IPS DF 4.7 (cell line): ENCODE results near the gene MEG3.

Experiments
- DNase-seq: peaks from one replicate; pipeline ENCODE4 v3.0.0-alpha.2; 2013; ENCODE audit warnings: low spot score; ENCODE audit errors: extremely low read depth

MEG3 gene

DNA sequence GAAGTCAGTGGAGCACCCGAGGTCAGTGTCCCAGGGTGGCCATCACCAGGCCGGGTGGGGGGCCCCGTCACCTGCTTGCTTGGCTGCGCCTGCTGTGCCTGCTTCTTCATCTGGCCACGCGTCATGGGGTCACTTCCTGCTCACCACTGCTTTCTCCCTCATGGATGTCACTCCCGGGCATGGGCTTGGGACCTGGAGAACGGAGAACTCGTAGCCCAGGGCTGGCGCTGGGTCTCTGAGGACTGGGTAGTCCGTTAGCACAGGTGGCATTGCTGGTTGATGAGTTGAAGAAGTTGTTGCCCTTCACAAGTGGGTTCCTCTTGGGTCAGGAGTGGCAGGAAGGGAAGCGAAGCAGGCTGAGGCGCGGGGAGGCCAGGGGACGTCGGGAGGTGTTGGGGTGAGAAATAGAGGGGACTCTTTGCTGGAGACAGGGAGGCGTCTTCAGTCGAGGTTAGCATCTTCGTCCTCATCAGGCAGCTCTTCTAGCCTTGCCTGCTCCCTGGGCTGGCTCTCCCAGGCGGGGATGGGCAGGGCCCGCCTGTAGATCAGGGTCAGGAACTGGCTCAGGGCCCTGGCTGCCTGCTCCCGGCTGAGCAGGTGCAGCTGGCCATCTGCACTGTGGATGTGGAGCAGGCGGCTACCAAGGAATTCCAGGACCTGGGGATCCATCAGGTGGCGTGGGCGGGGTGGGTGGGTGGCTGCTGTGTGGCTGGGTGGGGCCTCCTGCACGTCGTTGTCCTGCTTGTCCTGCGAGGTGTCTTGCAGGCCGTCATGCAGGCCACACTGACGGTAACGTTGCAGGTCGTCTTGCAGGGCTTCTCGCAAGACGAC is 54.6 kb downstream of the MEG3 start:
- no peak for DNase-seq

DNA sequence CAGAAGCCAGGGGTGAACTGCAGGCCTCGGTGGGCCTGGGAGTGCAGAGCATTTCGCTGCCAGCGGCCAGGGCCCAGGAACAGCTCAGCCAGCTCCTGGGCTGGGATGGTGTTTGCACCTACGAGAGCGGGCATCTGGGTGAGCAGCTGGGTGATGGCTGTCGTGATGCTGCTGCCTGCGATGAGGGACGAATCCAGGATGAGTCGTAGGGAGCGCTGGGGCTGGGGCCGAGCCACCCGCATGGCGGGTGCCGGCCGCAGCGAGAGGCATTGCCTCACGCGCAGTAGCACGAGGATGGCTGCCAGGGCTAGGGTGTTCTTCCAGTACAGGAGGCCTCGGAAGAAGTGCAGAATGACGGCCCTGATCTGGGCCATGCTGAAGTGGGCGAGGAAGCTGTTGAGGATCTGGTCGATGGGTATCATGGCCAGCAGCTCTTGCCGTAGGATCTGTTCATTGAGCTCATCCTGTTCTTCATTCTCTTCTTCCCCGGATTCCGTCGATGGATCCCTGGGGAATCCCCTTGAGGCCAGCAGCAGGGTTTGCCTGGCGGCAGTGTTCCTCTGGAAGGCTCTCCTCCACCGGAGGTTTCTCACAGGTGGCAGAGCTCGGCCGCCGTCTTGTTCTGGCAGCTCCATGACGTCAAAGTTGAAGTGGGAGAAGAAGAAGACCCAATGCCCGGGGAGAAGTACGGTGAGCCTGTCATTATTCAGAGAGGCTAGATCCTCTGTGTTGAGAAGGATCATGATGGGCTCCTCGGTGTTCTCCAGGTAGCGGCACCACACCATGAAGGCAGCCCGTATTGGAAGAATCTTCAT is 55.5 kb downstream of the MEG3 start:
- DNase-seq: no peak

DNA sequence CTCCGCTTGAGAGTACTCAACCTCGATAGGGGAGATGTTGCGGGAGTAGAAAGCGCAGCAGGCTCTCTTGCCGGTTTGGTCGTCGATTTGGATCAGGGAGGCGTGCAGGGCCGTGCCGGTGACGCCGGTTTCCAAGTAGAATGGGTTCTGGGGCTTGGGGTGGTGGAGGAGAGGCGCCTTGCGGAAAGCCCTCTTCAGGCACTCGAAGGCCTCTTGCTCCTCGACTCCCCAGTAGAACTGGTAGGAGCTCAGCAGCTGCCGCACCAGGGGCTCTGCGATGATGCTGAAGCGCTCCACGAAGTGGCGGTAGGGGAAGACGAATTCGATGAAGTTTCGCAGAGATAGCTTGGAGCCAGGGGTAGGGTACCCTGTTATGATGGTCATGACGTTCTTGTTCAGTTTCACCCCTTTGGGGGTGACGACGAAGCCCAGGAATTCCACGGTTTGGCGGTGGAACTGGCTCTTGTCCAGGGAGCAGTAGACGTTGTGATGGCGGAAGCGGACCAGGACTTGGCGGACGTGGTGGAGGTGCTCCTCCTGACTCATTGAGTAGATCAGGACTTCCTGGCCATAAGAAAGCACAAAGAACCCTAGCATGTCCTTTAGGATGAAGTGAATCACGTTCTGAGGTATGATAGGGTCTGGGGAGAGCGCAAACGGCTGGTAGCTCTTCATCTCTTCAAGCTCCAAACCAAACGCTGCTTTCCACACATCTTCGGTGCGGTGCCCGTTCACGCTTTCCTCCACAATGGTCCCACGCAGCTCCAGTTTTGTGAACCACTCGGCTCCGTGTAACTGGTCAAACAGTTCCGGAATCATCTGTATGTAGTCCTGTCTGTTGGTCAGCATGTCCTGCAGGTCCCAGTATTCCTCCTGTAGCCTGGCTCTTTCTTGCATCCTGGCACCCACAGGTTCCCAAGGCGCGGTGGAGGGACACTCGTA is 56.4 kb downstream of the MEG3 start:
- DNase-seq: no peak

DNA sequence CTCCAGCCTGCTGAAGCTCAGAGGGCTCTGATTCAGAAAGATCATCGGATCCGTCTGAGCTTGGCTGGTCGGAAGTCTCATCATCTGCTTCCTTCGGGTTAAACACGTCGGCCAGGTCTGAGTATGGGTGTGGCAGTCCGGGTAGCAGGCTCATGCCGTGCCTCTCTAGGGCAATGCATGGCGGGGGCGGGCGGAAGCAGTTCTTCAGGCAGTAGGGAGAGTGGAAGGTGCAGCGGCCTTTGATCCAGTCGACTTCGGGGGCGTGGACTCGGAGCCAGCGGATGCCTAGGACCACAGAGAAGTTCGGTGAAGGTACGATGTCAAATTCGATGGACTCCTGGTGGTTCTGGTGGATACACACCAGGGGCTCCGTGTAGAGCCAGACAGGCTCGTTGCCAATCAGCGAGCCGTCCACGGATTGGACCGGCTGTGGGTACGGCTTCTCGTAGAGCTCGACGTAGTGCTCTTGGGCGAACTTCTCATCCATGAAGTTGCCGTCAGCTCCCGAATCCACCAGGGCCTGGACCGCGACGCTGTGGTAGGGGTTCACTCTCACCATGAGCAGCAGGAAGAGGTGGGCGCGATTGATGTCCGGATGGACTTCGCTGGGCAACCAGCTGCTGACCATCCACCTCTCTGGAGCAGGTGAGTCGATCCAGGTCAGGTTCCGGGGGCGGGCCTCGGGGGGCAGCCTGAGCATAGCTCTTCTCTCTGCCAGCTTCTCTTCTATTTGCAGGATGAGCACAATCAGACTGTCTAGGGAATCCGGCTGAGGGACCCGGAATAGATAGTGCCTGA is 57.3 kb downstream of the MEG3 start:
- no peak for DNase-seq

DNA sequence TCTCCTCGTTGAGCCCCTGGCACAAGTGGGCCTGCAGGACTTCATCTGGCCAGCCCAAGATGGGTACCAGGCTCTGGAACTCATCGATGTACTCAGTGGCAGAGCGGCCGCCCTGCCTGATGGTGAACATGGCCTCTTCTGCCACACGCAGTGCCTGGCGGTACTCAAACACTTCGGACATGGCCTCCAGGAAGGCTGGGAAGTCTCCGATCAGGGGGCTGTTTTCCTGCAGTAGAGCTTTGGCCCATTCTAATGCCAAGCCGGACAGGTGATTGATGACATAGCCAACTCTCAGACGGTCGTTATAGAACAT is 57.8 kb downstream of the MEG3 start:
- no peak for DNase-seq

DNA sequence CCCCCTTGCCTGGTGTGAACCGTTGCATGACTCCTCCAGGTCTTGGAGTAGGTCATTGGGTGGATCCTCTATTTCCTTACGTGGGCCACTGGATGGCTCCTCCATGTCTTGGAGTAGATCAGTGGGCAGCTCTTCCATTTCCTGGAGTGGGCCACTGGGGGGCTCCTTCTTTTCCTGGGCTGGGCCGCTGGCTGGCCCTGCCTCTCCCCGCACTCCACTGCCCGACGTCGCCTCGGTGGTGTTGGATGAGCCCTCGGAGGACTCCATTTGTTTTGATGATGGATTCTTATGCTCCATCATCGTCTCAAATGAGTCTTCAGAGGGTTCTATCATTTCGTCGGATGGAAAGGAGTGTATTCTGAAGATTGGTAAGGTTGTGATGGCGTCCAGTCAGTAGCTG is 58.5 kb downstream of the MEG3 start:
- DNase-seq: no peak

DNA sequence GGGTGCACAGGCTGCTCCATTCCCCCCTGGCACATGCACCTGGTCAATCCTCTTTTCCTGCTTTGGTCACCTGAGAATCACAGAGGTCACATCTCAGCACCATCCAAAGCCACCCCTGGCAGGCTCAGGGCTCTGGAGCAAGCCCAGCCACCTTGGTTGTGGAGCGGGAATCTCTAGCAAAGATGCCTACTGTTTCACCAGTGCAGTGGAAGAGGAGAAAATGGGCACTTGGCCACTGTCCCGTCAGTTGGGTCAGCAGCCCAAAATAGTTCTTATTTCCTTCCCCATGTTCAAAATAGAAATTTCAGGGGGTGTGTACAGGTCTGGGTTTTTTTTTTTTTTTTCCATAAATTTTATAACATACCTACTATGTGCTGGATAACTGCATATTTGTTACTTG is 59.3 kb downstream of the MEG3 start:
- DNase-seq: no peak

DNA sequence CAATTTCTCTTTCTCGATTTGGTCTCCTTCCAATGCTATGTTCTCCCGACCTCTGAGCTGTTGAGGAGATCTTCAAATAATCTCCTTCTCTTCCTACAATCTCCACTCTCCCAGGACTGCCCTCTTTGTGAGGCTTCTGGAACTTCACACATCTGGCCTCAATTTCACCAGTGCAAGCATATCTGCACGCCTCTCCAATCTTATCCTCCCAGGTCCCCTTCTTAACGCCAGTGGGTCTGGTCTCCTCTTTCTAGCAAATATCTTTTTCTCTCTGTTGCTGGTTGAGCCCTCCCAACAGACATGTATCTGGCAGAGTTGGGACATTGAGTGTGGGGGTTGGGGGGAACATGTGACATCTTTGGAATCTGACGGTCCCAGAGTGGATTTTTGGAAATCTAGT is 59.7 kb downstream of the MEG3 start:
- no peak for DNase-seq

DNA sequence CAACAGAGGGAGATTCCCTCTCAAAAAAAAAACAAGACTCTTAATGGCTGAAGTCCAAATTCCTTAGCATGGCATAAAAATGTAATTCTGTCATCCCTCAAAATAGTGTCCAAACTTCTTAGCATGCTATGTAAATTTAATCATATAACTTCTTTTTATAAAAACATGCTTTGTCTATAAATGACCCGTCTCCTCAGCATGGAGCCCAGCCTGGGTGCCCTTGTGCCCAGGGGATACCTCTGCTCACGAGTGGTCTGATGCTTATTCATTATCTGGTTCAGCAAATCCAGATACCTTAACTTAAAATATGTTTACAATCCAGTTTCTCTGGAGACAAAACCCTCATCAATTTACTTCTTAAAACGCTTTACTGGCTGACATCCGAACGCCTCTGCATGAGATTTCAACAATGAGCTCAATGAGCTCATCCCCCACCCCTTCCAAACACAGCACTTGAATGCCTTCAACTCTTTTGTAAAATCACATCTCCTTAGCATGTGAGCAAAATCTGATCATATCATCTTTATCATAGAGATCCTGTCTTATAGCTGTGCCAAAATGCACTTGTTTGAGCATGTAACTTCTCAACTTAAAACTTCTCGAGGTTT is 61.9 kb downstream of the MEG3 start:
- no peak for DNase-seq

DNA sequence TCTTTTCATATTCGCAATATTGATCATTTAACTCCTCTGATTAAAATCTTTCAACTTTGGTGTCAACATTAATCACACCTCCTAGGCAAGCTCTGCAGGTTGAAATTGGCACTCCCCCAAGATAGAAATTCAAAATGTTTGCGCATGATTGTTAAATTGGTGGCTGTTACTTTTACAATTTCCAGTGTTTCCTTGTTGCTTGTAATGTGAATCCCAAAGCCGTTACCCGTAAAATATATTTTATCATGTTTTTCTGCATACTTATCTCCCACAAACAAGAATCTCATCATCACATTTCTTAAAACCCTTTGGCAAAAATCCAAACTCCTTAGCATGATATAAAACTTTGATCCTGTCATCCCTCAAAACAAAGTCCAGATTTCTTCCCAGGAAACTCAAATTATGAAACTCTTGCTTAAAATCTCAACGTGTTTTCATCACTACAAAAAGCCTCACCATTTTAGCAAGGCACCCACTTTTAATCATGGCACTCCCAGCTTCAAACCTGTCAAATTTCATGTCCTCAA is 62.9 kb downstream of the MEG3 start:
- no peak for DNase-seq

DNA sequence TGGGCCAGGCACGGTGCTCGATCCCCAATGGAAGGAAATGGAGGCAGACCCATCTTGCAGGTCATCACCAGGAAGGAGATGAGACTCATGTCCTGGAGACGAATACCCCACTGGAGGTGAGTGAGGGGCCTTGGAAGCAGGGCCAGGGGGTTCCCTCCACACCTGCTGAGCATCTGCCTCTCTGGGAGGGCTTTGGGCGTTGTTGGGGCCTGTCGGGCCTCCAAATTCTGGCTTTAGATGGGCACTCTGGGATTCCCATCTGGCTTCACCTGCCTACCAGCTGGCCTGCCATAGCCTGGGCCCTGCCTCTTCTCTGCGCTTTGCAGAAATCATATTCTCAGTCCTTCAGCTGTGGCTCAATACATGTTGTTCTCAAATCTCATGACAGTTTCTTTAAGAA is 63.7 kb downstream of the MEG3 start:
- DNase-seq: no peak

DNA sequence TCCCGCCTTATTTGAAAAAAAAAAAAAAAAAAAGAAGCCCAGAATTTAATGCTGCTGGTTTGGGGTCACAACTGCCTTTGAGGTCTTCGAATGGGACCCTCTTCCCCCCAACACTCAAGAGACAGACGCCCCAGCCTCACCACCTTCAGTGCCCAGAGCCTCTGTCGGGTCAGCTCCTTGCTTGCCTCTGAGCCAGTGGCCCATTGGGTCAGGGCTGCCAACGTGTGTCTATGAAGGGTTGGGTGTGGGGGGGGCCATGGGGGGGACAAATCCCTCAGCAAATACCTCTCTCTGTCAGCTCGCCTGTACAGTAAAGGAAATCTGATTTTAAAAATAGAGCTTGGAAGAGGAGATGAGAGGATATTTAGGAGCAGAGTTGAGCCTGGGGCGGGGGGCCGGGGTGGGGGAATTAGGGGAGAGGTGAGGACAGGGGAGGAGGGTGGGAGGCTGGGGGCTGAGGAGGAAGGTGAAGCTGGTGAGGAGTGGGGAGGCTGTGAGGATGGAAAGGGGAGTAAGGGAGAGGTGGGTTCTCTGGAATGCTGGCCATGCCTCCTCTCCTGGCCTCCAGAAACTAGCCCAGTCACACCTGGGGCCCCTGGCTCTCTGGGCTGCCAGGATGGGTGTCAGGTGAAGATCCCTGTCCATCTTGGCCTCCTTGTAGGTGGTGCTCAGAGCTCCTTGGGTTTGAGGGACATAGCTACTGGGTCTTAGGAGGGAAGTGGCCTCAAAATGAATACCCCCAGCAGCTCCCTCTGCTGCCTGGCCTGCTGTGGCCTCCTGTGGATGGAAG is 64.3 kb downstream of the MEG3 start:
- DNase-seq: no peak

DNA sequence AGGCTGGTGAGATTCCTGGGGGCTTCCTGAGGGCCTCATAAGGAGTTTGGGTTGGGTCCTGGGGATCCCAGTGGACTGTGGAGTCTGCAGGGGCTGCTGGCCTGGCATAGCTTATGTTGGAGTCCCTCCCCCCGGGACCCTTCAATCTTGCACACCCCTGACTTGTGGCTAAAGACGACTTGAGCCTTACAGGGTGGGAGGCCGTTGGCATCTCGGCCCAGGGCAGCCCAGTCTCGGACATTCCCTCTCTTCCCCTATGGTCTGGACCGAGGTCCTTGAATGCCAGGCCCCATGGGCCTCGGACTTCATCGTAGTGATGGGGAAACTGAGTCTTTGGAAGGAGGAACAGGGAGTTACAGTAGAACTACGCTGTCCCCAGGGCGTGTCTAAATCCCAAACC is 65.1 kb downstream of the MEG3 start:
- DNase-seq: no peak

DNA sequence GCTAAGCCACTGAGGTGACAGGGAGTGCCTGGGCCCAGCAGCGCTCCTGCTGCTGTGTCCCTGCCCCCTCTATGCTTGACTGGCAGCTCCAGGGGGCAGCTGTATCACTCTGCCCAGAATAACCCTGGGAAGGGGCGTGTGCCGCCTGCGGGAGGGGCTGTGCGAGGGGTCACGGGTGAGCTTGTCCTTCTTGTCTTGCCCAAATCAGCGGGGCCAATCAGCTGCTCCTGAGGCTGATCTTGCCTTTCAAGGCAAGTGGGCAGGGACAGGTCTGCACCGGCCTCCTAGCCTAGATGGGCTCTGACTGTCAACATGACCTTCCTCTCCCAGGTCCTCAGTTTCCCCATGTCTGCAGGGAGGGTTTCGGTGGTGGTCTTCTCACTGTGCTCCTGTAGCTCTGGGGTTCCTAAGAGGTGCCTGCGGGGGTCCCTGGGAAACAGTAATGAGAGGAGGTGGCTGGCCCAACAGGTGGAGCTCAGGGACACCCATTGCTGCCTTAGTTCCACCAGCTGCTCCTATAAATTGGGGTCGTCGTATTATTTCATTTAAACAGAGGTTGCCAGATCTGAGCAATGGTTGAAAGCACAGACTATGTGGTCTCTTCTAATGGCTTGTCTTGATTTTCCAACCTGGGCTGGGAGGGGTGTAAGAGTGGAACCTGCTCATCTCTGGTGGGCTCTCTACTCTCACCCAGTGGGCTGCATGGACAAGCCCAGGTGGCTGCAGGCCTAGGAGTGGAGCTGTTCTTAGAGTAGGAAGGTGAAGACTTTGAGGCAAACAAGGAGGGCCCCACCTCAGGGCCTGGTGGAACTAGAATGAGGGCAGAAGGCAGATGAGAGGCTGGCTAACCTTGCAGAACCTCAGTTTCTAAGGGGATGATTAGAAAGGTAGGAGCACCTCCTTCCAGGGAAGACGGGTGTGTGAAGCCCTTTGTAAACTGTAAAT is 65.9 kb downstream of the MEG3 start:
- DNase-seq: no peak

DNA sequence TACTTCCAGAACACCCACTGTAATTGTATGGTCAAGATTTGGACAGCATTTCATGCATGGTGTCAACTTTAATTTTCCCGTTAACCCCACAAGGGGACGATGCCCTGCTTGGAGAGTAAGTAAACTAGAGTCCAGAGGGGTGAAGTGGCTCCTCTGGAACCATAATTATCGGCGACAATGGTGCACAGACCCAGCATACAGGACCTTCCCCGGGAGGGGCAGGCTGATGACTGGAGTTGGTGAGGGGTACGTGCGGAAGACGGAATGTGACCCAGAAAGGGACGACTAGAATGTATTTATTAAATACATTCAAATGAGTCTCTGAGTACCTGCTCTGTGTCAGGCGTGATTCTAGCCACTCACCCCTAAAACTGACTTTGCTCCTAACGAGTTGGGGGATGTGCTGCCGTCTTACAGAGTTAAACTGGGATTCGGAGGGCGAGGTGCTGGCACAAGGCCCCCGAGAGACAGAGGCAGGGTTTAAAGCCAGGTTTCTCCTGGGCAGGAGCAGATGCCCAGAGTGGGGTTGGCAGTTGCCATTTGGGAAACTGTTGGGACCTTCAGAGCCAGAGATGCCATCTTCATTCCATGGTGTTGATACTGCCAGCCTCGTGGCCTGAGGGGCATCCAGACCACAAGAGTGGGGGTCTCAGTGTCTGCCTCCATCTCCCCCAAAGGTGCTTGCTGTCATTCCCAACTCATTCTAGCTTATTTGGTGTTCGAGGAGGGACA is 66.7 kb downstream of the MEG3 start:
- DNase-seq: no peak

DNA sequence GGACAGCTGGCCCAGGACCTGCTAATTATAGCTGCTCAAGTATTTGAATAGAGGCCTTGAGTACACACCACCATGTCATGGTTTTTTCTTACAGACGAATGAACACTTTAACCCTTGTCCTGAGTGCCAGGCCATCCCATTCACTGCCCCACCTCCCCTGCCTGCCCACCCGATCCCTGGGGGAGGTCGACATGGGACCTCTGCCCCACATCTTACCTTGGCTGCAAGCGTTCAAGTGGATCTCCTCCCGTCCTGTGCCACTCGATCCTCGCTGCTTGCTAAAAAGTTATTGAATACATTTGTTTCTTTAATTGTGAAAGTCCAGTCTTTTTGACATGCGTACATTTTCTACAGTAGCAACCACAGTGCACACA is 67.3 kb downstream of the MEG3 start:
- no peak for DNase-seq

DNA sequence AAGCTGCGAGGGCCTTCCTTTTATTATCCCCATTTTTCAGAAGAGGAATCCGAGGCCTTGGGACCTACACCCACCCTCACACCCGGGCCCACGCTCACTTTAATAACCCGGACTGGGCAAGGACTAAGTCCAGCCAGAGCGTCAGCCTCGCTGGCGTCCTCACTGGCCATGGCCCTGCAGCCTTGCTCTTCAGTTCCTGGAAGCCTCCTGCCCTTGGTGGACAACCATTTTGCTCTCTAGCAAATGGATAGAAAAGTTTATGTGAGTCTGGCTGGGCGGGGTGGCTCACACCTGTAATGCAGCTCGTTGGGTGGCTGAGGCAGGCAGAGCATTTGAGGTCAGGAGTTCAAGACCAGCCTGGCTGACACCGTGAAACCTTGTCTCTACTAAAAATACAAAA is 67.8 kb downstream of the MEG3 start:
- no peak for DNase-seq

DNA sequence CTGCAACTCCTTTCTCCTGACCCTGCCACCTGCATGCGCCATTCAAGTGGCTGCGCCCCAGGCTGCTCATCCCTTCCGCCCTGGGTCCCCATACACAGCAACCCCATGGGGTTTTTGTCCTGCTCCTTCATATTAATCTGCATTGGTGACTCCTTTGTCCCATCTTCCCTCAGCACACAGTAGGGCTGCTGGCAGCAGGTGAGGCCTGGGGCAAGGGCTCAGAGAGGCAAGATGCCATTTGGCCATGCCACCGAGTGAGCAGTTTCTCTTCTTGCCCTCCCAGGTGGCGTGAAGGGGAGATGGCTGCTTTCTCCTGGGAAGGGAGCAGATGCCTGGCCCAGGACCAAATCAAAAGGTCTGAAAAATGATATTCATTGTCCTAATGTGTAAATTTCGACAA is 68.5 kb downstream of the MEG3 start:
- no peak for DNase-seq
